ENCODE measurements around the gene GSS. TPM values are rescaled to one million over a fixed set of nuclear protein-coding genes. Genes with fewer than 3 reads are reported as not detected.

Gene GSS
- total and polyA plus RNA-seq, 7 donors: 14.5 to 36.6 (median 24.5) TPM

DNA sequence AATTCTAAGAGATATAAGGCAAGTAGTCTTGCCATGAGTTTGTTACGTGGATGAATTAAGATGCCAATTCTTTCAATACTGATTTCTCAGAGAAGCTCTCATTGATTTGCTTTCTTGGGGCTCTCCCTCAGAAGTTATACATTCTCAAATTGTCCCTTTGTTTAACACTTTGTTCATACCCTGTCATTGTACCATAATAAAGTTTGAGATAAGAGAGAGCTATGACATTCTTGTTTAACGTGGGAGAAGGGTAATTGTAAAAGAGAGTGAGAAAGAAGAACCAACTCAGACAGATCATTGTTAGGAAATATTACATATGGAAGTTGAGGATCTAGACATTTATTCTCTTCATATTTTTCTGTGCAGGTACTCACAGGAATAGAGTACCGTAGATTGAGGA is 60.1 kb downstream of the GSS start:
- Histone ChIP-seq H3K4me1 (peaks cover 40% of the 10 kb centered on the region), H3K27me3 (ENCODE audit: insufficient read depth in 3 of 3, low read length in 2 of 3) (no peaks in the 10 kb centered on the region), H3K36me3 (ENCODE audit: insufficient read depth in 1 of 2, low read depth in 1 of 2) (peaks cover 0 to 3% of the 10 kb centered on the region in 2 donors), H3K4me3 (no peak overlapping the region), H3K9me3 (no peaks in the 10 kb centered on the region), H3K27ac (peak overlapping the region; percentile 69)
- DNase-seq: no peak
- TF ChIP-seq, protein P1, sequence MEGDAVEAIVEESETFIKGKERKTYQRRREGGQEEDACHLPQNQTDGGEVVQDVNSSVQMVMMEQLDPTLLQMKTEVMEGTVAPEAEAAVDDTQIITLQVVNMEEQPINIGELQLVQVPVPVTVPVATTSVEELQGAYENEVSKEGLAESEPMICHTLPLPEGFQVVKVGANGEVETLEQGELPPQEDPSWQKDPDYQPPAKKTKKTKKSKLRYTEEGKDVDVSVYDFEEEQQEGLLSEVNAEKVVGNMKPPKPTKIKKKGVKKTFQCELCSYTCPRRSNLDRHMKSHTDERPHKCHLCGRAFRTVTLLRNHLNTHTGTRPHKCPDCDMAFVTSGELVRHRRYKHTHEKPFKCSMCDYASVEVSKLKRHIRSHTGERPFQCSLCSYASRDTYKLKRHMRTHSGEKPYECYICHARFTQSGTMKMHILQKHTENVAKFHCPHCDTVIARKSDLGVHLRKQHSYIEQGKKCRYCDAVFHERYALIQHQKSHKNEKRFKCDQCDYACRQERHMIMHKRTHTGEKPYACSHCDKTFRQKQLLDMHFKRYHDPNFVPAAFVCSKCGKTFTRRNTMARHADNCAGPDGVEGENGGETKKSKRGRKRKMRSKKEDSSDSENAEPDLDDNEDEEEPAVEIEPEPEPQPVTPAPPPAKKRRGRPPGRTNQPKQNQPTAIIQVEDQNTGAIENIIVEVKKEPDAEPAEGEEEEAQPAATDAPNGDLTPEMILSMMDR (IDR thresholded peaks at IDR 0.05): no peak
- no peak for ATAC-seq
- intact Hi-C loops (cut with DNase I): no loop called here
- WGBS, 3 donors: 40 to 53% (median 46%) methylated on average over 3 of the region's 3 CpGs

DNA sequence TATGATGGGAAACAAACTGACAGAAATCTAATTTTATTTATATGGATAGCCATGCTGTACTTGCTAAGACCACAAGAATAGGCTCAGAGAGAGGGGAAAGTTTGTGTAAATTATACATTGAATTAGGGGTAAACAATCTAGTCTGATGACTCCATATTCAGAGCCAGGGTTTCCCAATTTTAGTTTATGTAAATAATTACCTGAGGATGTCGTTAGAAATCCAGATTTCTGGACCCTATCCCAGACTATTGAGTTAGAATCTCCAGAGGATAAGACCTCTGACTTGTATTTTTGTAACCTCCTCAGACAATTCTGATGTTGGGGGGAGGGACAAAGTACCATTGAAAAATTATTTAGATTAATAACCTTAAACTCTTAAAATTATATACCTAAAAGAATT is 60.9 kb downstream of the GSS start:
- peaks cover 45% of the 10 kb centered on the region for H3K4me1 ChIP-seq
- ATAC-seq (no peak), DNase-seq (no peak)
- TF ChIP-seq, protein P1 (IDR thresholded peaks at IDR 0.05): no peak
- intact Hi-C loops (cut with DNase I): loop anchor here in 1 of 2 donors (5.0 kb wide), 1 partner anchor 43 kb away; no protein-coding TSS in a partner anchor
- no peak overlapping the region for H3K4me3 ChIP-seq
- H3K27me3 ChIP-seq (ENCODE audit: insufficient read depth in 3 of 3, low read length in 2 of 3): no peaks in the 10 kb centered on the region
- no peaks in the 10 kb centered on the region for H3K36me3 ChIP-seq (ENCODE audit: insufficient read depth in 1 of 2, low read depth in 1 of 2)
- H3K27ac ChIP-seq: peak overlapping the region; percentile 69
- WGBS, 3 donors: 3 to 17% (median 8%) methylated on average over 1 of the region's 1 CpG
- no peaks in the 10 kb centered on the region for H3K9me3 ChIP-seq

DNA sequence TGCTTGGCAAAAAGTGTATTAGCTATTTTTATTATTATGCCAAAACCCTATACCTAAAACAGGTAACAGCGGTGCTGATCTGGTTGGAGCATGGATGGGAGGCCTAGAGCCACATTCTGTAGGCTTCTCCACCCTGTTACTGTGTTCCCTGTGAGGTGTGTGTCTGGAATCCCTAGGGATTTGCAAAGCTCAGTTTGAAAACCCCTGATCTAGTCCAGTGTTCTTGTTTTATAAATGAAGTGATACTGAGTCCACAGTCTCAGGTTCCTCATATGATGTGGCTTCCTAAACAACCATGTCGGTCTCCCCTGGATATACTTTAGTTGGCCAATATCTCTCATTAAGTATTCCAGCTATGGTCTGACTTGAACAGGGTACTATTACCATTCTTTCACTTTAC is 62.9 kb downstream of the GSS start:
- ATAC-seq: no peak
- Histone ChIP-seq H3K36me3 (ENCODE audit: insufficient read depth in 1 of 2, low read depth in 1 of 2) (no peaks in the 10 kb centered on the region), H3K9me3 (no peaks in the 10 kb centered on the region), H3K4me3 (no peak overlapping the region), H3K4me1 (peaks cover 58% of the 10 kb centered on the region), H3K27ac (peak overlapping the region; percentile 69), H3K27me3 (ENCODE audit: insufficient read depth in 3 of 3, low read length in 2 of 3) (no peaks in the 10 kb centered on the region)
- TF ChIP-seq, protein P1 (IDR thresholded peaks at IDR 0.05): no peak
- intact Hi-C loops (cut with DNase I): loop anchor here in 1 of 2 donors (5.0 kb wide), 1 partner anchor 45 kb away; no protein-coding TSS in a partner anchor
- WGBS, 3 donors: 61 to 85% (median 72%) methylated on average over 2 of the region's 2 CpGs
- no peak for DNase-seq

DNA sequence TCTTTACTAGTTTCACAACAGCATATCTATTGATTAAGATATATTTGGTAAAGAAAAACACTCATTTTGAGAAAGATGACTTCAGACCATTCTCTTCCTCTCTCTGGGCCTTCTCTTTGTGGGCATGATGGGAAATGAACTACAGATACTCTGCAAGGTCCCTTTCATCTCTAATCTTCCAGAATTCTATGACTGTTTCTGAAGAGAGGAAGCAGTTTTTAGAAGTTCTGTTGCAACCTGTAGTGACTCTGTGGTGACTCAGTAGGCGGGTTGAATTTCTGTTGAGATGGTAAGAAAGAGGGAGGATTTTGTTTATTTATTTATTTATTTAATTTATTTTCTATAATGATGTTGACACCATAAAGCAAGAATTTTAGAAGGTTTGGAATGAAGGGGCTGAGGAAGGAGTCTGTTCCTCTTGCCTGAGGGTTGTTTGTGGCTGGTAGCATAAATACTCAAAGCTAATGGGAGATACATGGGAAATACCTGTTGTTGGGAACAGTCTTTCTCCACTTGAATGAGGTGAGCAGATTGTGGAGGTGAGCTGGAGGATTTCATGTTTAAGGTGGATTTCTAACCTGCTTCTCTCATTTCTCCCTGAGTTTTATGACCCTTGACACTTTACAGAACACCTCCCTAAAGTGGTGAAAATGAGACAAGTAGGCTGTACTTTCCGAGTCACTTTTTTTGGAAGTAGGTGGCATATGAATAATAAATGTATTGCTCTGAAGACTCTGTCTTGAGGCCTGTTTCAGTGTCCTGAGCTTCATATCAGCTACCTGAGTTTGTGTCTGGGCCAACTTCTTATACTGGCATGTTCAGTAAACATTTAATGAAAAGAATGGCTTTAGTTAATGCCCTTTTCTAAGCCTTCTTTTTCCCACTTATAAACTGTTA is 64.2 kb downstream of the GSS start:
- no peaks in the 10 kb centered on the region for H3K27me3 ChIP-seq (ENCODE audit: insufficient read depth in 3 of 3, low read length in 2 of 3)

More for the DNA sequence above, 64.2 kb downstream of the GSS start:
- peaks cover 56% of the 10 kb centered on the region for H3K4me1 ChIP-seq
- intact Hi-C loops (cut with DNase I): loop anchor here in 1 of 2 donors (5.0 kb wide), 1 partner anchor 46 kb away; no protein-coding TSS in a partner anchor
- DNase-seq (no peak), ATAC-seq (peak; percentile 22 to 57 (median 39))
- H3K27ac ChIP-seq: peak overlapping the region; percentile 69
- no peaks in the 10 kb centered on the region for H3K9me3 ChIP-seq
- TF ChIP-seq, protein P1 (IDR thresholded peaks at IDR 0.05): no peak
- no peak overlapping the region for H3K4me3 ChIP-seq
- peaks cover 0 to 11% of the 10 kb centered on the region in 2 donors for H3K36me3 ChIP-seq (ENCODE audit: insufficient read depth in 1 of 2, low read depth in 1 of 2)
- 87 to 90% (median 88%) methylated on average over 2 of the region's 2 CpGs for WGBS, 3 donors
